Measurements from ENCODE around the gene TXK. TPM values are rescaled to one million over a fixed set of nuclear protein-coding genes. Genes with fewer than 3 reads are reported as not detected.

The TXK gene
- total RNA-seq, 1 experiment from 2014 or later = 0.39 TPM

GRCh38 chr4:48114412-48114811, 19.6 kb downstream of the TXK start:
- H2AFZ ChIP-seq (ENCODE audit: low read length) = no peak overlapping the region
- no CpG with 5 or more reads among the region's 6 CpGs for WGBS (ENCODE audit: extremely low coverage, insufficient read length, low lambda C conversion rate)
- no peak overlapping the region for H3K9ac ChIP-seq (ENCODE audit: extremely low read depth, insufficient read length, low read length)
- Mint-ChIP-seq H3K9me3 (no peaks in the 10 kb centered on the region), H3K27ac (no peak overlapping the region), H3K36me3 (ENCODE audit: insufficient read depth in 1 of 3, low read depth in 3 of 3) (no peaks in the 10 kb centered on the region), H3K4me1 (peaks cover 36 to 40% of the 10 kb centered on the region in 2 experiments), H3K27me3 (ENCODE audit: low read depth) (no peaks in the 10 kb centered on the region), H3K4me3 (no peak overlapping the region)
- H3K14ac ChIP-seq (ENCODE audit: insufficient read depth, low read length) = no peak overlapping the region
- no peaks in the 10 kb centered on the region for H3K79me1 ChIP-seq (ENCODE audit: insufficient read depth, low read depth, low read length, poor library complexity, severe bottlenecking)
- no peak overlapping the region for H2BK12ac ChIP-seq (ENCODE audit: insufficient read length, low read depth, low read length)
- H3K4me1 ChIP-seq (ENCODE audit: insufficient read depth, low read length) = peaks cover 7% of the 10 kb centered on the region; the same call in 1 of the 2 replicates
- no peak overlapping the region for H3K56ac ChIP-seq (ENCODE audit: insufficient read length, low read depth, low read length)
- H2BK15ac ChIP-seq (ENCODE audit: low read depth, low read length) = no peak overlapping the region
- no peak overlapping the region for H2AK5ac ChIP-seq (ENCODE audit: insufficient read length, low read length)
- H3K27me3 ChIP-seq (ENCODE audit: insufficient read depth, low read length) = no peaks in the 10 kb centered on the region
- TF ChIP-seq CTCF (conservative IDR thresholded peaks at IDR 0.05) = no peak
- no peaks in the 10 kb centered on the region for H4K20me1 ChIP-seq (ENCODE audit: control insufficient read depth, insufficient read depth, insufficient read length)
- H2BK5ac ChIP-seq (ENCODE audit: insufficient read length, low read length) = no peak overlapping the region
- H3K9me3 ChIP-seq (ENCODE audit: control insufficient read depth, low read depth, low read length) = no peaks in the 10 kb centered on the region
- no peak overlapping the region for H4K5ac ChIP-seq (ENCODE audit: insufficient read length, low read depth, low read length)
- no peak overlapping the region for H4K91ac ChIP-seq (ENCODE audit: insufficient read length, low read depth, low read length)
- no peak overlapping the region for H3K4ac ChIP-seq (ENCODE audit: low read depth, low read length)
- H3K23ac ChIP-seq (ENCODE audit: insufficient read length, low read depth, low read length) = no peak overlapping the region
- DNase-seq = no peak
- no peak overlapping the region for H4K8ac ChIP-seq (replicated peaks; ENCODE audit: insufficient read length, low read depth, low read length)
- no peaks in the 10 kb centered on the region for H3K23me2 ChIP-seq (ENCODE audit: insufficient read length, low read depth, low read length, poor library complexity, severe bottlenecking)
- H2BK20ac ChIP-seq (ENCODE audit: low read depth, low read length, poor library complexity, severe bottlenecking) = no peak overlapping the region
- no peak overlapping the region for H3K27ac ChIP-seq (ENCODE audit: insufficient read length, low read depth, low read length)
- no peak overlapping the region for H2BK120ac ChIP-seq (ENCODE audit: low read depth, low read length, poor library complexity, severe bottlenecking)
- H3K18ac ChIP-seq (ENCODE audit: insufficient read length, low read depth, low read length) = no peak overlapping the region
- H3K79me2 ChIP-seq (ENCODE audit: insufficient read depth, low read length) = no peaks in the 10 kb centered on the region
- no peak overlapping the region for H3T11ph ChIP-seq (ENCODE audit: low read length)
- no peak overlapping the region for H3K4me2 ChIP-seq (ENCODE audit: insufficient read depth, insufficient read length, low read length)

Data from H9 (cell line).